ENCODE results near the gene MDC1. TPM values are rescaled to one million over a fixed set of nuclear protein-coding genes. Genes with fewer than 3 reads are reported as not detected.

MDC1 gene
- total and polyA plus RNA-seq, 2 of the 13 experiments (the other 11 are each of a cell fraction or from before 2014, with no cell fraction given): 8.4 to 14.0 TPM

GRCh38 chr6:30654798-30655742, 62.0 kb downstream of the MDC1 start (continued):
- no peak; the same call in 1 of the 2 replicates for TF ChIP-seq TSC22D2 (CRISPR knock-in tag; IDR thresholded peaks at IDR 0.05; ENCODE audit: borderline replicate concordance)
- peak; percentile 11; the same call in 1 of the 2 replicates for TF ChIP-seq ZNF629 (CRISPR knock-in tag; conservative IDR thresholded peaks at IDR 0.05)
- TF ChIP-seq, protein P1, sequence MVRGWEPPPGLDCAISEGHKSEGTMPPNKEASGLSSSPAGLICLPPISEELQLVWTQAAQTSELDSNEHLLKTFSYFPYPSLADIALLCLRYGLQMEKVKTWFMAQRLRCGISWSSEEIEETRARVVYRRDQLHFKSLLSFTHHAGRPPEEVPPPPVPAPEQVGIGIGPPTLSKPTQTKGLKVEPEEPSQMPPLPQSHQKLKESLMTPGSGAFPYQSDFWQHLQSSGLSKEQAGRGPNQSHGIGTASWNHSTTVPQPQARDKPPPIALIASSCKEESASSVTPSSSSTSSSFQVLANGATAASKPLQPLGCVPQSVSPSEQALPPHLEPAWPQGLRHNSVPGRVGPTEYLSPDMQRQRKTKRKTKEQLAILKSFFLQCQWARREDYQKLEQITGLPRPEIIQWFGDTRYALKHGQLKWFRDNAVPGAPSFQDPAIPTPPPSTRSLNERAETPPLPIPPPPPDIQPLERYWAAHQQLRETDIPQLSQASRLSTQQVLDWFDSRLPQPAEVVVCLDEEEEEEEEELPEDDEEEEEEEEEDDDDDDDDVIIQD (CRISPR knock-in tag; IDR thresholded peaks at IDR 0.05; ENCODE audit: low read depth): peak; percentile 91; the same call in 1 of the 2 replicates
- no peak for TF ChIP-seq ZNF850 (CRISPR knock-in tag; conservative IDR thresholded peaks at IDR 0.05)
- no peak for TF ChIP-seq DMTF1 (CRISPR knock-in tag; IDR thresholded peaks at IDR 0.05)
- TF ChIP-seq CBX2 (IDR thresholded peaks at IDR 0.05; ENCODE audit: low read depth, low read length): no peak
- no peak for TF ChIP-seq CBX2 (CRISPR knock-in tag; IDR thresholded peaks at IDR 0.05; ENCODE audit: low read depth)
- TF ChIP-seq PPARG (CRISPR knock-in tag; conservative IDR thresholded peaks at IDR 0.05): peak; percentile 63; the same call in 1 of the 2 replicates
- no peak for TF ChIP-seq ZFP62 (CRISPR knock-in tag; IDR thresholded peaks at IDR 0.05)
- TF ChIP-seq ZNF558 (CRISPR knock-in tag; IDR thresholded peaks at IDR 0.05; ENCODE audit: borderline replicate concordance): 0 out of 2 replicates have a peak, but pooled peaks have one; percentile 44
- TF ChIP-seq SIN3A (IDR thresholded peaks at IDR 0.05; ENCODE audit: borderline replicate concordance, low read depth, low read length): peak; percentile 92
- peak; percentile 68 to 77; a peak in 3 of 4 replicates for TF ChIP-seq HMGXB4 (CRISPR knock-in tag; IDR thresholded peaks at IDR 0.05; ENCODE audit: borderline replicate concordance in 1 of 2, low read depth in 1 of 2)
- TF ChIP-seq, protein P2, sequence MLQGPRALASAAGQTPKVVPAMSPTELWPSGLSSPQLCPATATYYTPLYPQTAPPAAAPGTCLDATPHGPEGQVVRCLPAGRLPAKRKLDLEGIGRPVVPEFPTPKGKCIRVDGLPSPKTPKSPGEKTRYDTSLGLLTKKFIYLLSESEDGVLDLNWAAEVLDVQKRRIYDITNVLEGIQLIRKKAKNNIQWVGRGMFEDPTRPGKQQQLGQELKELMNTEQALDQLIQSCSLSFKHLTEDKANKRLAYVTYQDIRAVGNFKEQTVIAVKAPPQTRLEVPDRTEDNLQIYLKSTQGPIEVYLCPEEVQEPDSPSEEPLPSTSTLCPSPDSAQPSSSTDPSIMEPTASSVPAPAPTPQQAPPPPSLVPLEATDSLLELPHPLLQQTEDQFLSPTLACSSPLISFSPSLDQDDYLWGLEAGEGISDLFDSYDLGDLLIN (CRISPR knock-in tag; IDR thresholded peaks at IDR 0.05; ENCODE audit: borderline replicate concordance): no peak
- TF ChIP-seq MTA3 (CRISPR knock-in tag; IDR thresholded peaks at IDR 0.05): no peak
- TF ChIP-seq MLLT10 (CRISPR knock-in tag; IDR thresholded peaks at IDR 0.05): no peak
- TF ChIP-seq HMGA1 (CRISPR knock-in tag; conservative IDR thresholded peaks at IDR 0.05): no peak
- TF ChIP-seq ZFP90 (CRISPR knock-in tag; IDR thresholded peaks at IDR 0.05; ENCODE audit: borderline replicate concordance): no peak
- peak; percentile 22; the same call in 1 of the 2 replicates for TF ChIP-seq SMC3 (IDR thresholded peaks at IDR 0.05; ENCODE audit: low read length)

Measured in HepG2 (cell line).